HG03066 (cell line): ENCODE results near the gene CALM1.
A peak's percentile ranks its signal among the peaks of the same experiment; 100 is the strongest.
"Not testable (repeated sequence)": the region's sequence is repeated elsewhere in the genome, so short reads cannot be mapped to it uniquely, and the experiment has no call there.

ENCODE experiments used
- ATAC-seq: cut with Tn5 transposase; IDR thresholded peaks from one replicate; pipeline ENCODE4 v1.9.1; 2021; ENCODE audit warnings: low read depth; ENCODE audit not compliant: unreplicated experiment

The CALM1 gene

GRCh38 chr14:90383126-90383730 lies 13.6 kb upstream of the CALM1 start:
- peak; percentile 92 for ATAC-seq

DNA sequence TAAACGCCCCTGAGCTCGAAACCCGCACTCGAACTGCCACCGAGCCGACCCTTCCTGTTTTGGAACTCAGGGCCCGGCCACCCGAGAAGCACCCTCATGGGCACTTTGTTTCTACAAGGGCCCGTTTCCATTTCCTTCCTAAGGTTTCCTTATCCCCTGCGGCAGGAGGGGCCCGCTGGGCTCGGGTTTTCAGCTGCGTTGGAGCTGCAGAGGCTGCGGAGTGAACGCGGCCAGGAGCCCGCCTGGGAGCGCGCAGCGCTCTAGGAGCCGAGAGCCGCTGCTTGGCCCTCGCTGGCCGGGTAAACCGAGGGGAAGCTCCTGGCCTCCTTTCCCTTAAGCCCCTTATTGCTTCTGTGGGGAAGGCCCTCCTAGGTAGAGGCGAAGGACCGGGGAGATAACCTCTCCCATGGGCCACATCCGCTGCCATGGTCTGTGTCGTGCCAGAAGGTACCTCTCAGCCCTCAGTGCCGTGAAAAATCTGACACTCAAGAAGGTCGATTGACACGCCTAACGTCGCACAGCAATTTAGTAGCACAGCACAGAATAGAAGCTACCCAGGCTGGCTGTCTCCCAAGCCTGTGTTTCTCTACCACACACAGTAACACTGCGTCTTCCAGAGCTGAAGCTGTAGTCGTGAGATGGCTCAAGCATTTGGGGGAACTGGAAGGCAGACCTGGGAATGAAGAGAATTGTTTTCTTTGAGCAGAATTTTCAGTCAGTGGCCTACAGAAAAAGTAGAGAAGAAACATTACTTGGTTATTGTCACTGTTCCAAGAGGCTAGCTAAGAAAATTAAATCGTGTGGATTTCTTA lies 12.9 kb upstream of the CALM1 start:
- ATAC-seq: peak; percentile 15

GRCh38 chr14:90384543-90384911 lies 12.3 kb upstream of the CALM1 start:
- no peak for ATAC-seq

DNA sequence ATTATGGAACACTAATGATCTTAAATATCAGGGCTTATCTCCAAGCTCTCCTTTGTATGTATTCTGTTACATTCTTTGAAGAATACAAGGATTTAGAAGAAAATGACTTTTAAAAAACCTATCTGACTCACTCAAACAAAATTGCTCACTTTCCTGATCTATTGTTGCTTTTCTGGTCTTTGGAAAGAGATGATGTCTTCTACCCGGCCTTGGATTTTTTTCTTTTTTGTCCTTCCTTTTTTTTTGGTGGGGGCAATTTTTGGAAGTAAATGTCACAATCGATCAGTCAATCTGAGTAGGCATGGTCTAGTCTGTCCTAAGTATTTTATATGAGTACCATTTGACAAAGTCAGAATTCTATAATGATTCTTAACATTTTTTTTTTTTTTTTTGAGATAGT lies 10.5 kb upstream of the CALM1 start:
- ATAC-seq: no peak

DNA sequence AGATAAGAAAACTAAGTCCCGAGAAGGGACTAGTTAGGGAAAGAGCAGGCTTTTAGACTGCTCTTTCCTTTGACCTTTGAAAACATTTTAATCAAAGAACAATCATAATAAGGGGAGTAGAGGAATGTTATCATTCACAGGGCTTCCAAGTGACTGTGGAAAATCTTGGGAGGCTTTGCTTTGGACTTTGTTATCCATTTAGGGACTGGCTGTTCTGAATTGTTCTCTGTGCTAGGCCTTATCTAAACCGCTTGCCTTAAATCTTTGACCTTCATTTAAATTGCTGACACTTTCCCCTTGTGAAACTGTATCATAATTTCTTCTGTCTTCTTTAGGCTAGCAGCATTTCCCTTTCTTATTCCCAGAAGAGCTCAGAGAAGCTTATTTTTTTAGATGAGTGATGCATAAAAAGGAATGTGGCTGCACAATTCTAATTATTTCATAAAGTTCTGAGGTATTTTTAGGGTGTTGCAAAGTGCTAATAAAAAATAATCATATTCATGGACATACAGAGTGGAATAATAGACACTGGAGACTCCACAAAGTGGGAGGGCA lies 9.5 kb upstream of the CALM1 start:
- ATAC-seq: no peak

GRCh38 chr14:90388437-90388836 lies 8.4 kb upstream of the CALM1 start:
- ATAC-seq: no peak

GRCh38 chr14:90388982-90389381 lies 7.8 kb upstream of the CALM1 start:
- no peak for ATAC-seq

- ATAC-seq: no peak
Observed at GRCh38 chr14:90393966-90394365, 2.9 kb upstream of the CALM1 start.

GRCh38 chr14:90394782-90395181 lies 2.0 kb upstream of the CALM1 start:
- ATAC-seq: not testable (repeated sequence)

GRCh38 chr14:90397425-90398314 lies 841 bp downstream of the CALM1 start:
- ATAC-seq: peak; percentile 20

DNA sequence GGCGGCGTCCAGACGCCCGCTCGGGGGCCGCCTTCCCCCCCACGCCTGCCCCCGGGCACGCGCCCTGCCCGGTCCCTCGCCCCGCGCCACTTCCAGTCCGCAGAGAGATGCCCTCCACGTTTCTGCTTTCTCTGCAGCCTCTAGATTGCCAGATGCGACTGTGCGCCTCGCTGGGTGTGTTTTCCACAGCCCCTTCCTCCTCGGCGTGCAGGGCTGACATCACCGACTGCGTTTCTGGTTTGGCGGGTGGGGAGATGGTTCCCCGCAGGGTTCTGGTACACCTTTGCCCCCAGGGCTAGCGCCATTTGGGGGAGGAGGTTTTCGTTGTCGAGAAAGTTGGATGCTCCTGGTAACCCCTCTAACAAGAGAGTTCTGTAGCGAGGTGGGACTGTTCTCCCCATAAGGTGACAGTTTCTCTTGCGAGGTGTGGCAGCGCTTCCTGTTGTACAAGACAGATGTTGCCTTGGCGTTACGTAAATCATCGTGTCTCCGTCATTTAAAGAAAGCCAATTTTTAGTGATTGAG lies 1.5 kb downstream of the CALM1 start:
- peak; percentile 9 for ATAC-seq

GRCh38 chr14:90398841-90399540 lies 2.2 kb downstream of the CALM1 start:
- no peak for ATAC-seq

DNA sequence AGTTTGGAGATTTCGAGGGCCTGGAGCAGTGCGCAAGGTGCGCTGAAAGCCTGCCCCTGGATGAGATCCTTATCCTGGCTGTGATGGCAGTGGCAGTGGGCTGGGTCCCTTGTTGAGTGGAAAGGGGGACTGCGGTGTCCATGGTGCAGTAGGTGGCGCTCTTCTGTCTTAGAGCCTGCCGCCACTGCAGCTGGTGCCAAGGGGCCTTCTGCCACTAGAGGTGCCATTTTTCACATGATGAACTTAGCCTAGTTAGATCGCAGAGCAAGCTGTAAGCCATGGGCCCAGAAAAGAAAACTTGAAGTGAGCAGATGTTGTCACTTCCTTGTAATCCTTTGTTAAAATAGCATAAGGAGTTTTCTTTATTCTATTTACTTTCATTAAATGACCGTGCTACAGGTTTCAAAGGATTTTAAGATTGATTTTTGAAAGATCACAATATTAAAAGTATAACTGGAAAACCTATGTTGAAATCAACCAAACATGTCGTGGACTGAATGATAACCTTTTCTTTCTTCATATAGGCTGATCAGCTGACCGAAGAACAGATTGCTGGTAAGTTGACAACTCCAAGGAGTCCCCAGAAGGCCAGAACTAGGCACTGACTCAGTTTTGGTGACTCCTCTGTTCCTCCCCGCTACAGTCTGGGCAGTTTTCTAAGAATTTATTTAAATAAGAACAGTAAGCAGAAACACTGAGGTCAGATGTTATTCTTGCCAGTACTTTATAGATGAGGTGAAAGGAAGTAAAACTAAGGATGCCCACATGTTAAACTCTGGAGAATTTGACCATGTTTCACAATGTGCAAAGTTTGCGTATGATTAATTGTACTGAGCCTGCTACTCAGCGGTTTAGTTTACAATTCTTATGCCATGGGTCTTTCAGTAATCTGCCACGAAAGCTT lies 3.0 kb downstream of the CALM1 start:
- ATAC-seq: peak; percentile 46

GRCh38 chr14:90400904-90401561 lies 4.2 kb downstream of the CALM1 start:
- ATAC-seq: no peak

DNA sequence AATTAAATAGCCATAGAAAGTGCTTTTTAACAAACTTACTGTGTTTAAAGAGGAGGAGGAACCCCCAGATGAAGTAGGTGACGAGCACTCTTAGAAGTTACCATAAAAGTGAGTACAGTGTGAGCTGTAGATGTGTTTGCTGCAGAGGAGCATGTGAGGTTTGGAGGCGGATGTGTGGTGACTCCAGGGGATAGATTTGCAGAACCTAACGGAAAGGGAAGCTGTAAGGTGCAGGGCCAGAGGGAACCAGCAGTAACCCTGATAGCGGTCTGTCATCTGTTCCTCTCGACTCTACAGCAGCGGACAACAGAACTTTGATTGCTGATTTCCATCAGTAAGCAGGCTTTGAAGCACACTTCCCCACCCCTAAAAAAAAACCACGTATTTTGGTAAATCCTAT lies 5.2 kb downstream of the CALM1 start:
- ATAC-seq: no peak

- no peak for ATAC-seq
Observed at GRCh38 chr14:90403065-90403464, 6.2 kb downstream of the CALM1 start.

- no peak for ATAC-seq
Observed at GRCh38 chr14:90405101-90405500, 8.3 kb downstream of the CALM1 start.

DNA sequence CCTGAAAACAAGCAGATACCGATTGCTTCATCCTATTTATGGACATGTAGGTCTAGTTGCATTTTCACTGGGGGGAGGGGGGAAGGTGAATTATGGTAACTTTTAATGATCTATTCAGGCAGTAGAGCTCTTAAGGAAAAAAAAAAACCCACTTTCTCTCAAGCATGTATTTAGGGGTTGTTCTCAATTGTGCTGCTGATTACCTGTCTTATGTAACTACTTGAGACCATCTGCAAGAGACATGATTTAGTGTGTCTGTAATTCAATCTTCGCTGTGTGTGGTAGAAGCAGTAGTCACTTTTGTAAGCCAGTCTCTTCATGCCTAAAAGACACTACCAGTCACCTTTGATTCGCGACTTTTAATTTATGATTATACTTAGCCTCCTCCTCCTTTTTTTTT lies 8.9 kb downstream of the CALM1 start:
- no peak for ATAC-seq

DNA sequence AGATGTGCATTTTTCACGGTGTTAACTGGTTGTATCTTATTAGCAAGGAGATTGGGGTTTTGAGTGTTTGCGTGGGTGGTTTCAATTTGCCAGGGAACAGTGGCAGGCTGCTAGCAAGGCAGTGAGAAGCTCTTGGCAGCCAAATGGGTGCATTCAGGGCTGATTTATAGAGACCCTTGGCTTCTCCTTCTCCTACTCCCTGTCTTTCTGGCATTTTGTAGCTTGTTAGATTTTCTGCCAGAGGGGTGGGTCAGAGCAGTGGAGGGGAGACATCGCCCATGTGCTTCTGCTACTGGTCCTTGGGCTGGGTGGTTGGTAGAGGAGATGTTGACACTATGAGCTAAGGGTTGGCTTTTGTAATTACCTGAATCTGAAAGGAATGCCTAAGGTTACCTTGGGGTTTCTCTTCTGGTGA lies 9.6 kb downstream of the CALM1 start:
- ATAC-seq: no peak
